Uterus (tissue), 4 donors: ENCODE results near the gene MRPL24. TPM values are rescaled to one million over a fixed set of nuclear protein-coding genes. Genes with fewer than 3 reads are reported as not detected.

Source experiments
- DNase-seq, 2 donors: peaks; one replicate each; pipeline ENCODE4 v3.0.0-alpha.2; 2019 to 2020
- H3K27ac ChIP-seq, 2 donors: fragments of 200-600 bp; sonication (generic); 1 replicate in 1 of 2; 2 replicates in 1 of 2; pipeline ENCODE4 v1.5.1; 2016 to 2018
- H3K27me3 ChIP-seq, 2 donors: fragments of 200-600 bp; sonication (generic); one replicate each; pipeline ENCODE4 v1.5.1; 2018 to 2019; ENCODE audit warnings: control low read depth in 1 of 2
- H3K36me3 ChIP-seq, 2 donors: fragments of 200-600 bp; sonication (generic); one replicate each; pipeline ENCODE4 v1.5.1; 2019; ENCODE audit warnings: control low read depth in 1 of 2
- H3K4me1 ChIP-seq, 2 donors: fragments of 200-600 bp; sonication (generic); one replicate each; pipeline ENCODE4 v1.5.1; 2018 to 2019; ENCODE audit warnings: control low read depth in 1 of 2
- H3K4me3 ChIP-seq, 2 donors: fragments of 200-600 bp; sonication (generic); 1 replicate in 1 of 2; 2 replicates in 1 of 2; pipeline ENCODE4 v1.5.1; 2018 to 2019; ENCODE audit warnings: mild to moderate bottlenecking in 1 of 2
- H3K9me3 ChIP-seq, 2 donors: fragments of 200-600 bp; sonication (generic); one replicate each; pipeline ENCODE4 v1.5.1; 2019; ENCODE audit warnings: control low read depth in 1 of 2
- CTCF ChIP-seq, 4 experiments: fragments of 200-600 bp in 2 of 4; fragments of 450-650 bp in 2 of 4; sonication (generic) in 2 of 4; IDR thresholded peaks; one replicate each; pipeline ENCODE4 v1.5.1; 2016 to 2019; ENCODE audit warnings: antibody characterized with exemption in 4 of 4, mild to moderate bottlenecking in 2 of 4, moderate library complexity in 1 of 4
- POLR2A ChIP-seq, 2 donors: fragments of 450-650 bp; IDR thresholded peaks; one replicate each; pipeline ENCODE4 v1.6.1; 2016; ENCODE audit warnings: antibody characterized with exemption in 2 of 2, mild to moderate bottlenecking in 1 of 2, moderate library complexity in 1 of 2
- intact Hi-C: fragments of 100-400 bp; cut with DNase I; formaldehyde crosslinking; loops from one replicate; pipeline ENCODE4 v1.15.1; 2023; ENCODE audit warnings: low total_unique reads
- total RNA-seq, 4 donors: library from RNA; depleted of rRNA in 3 of 4; stranded (reverse); fragments of >200 nt in 3 of 4; gene quantifications; one replicate each; pipeline versions ENCODE4 v1.1.0 to v1.2.4, GENCODE V29; 2014 to 2023
- donor health status: DM: yes; HTN: yes; CAD: no.

Gene MRPL24
- total RNA-seq, 4 donors from 2014 or later = 8.2 to 58.5 (median 23.8) TPM

GRCh38 chr1:156690675-156691036 lies 50.2 kb downstream of the MRPL24 start:
- DNase-seq = no peak
- TF ChIP-seq CTCF (IDR thresholded peaks at IDR 0.05) (no peak), POLR2A (IDR thresholded peaks at IDR 0.05) (no peak)
- Histone ChIP-seq H3K4me1 (no peaks in the 10 kb centered on the region), H3K9me3 (no peaks in the 10 kb centered on the region), H3K27me3 (no peaks in the 10 kb centered on the region), H3K4me3 (no peak overlapping the region), H3K27ac (no peak overlapping the region), H3K36me3 (no peaks in the 10 kb centered on the region)
- intact Hi-C loops = loop anchor here (2.0 to 10.0 kb wide), 2 partner anchors 34 to 194 kb away; no protein-coding TSS in a partner anchor

- Histone ChIP-seq H3K4me1 (no peaks in the 10 kb centered on the region), H3K27me3 (no peaks in the 10 kb centered on the region), H3K36me3 (no peaks in the 10 kb centered on the region), H3K9me3 (no peaks in the 10 kb centered on the region), H3K27ac (peak overlapping the region in 1 of 2 donors; percentile 70), H3K4me3 (no peak overlapping the region)
- TF ChIP-seq CTCF (IDR thresholded peaks at IDR 0.05) = no peak
- TF ChIP-seq POLR2A (IDR thresholded peaks at IDR 0.05) = no peak
- intact Hi-C loops = loop anchor here (2.0 to 10.0 kb wide), 2 partner anchors 35 to 195 kb away; no protein-coding TSS in a partner anchor
- DNase-seq = no peak
These were observed 50.8 kb downstream of the MRPL24 start for GRCh38 chr1:156689953-156690674.

- peak; percentile 82 to 83 for DNase-seq
- intact Hi-C loops = no loop called here
- H3K9me3 ChIP-seq = no peaks in the 10 kb centered on the region
- H3K36me3 ChIP-seq = no peaks in the 10 kb centered on the region
- peak overlapping the region; percentile 13 to 70 for H3K27ac ChIP-seq
- H3K27me3 ChIP-seq = no peaks in the 10 kb centered on the region
- no peak overlapping the region for H3K4me3 ChIP-seq
- no peak for TF ChIP-seq POLR2A (IDR thresholded peaks at IDR 0.05)
- peak; percentile 92 to 97 (median 94) for TF ChIP-seq CTCF (IDR thresholded peaks at IDR 0.05)
- no peaks in the 10 kb centered on the region for H3K4me1 ChIP-seq
These were observed 51.6 kb downstream of the MRPL24 start for GRCh38 chr1:156689035-156689952.

Other genes starting within 250 kb of the MRPL24 start
- gene MEF2D, start 240.3 kb downstream of the MRPL24 start, total RNA-seq = 100 to 1,000 TPM in 1 of 4 donors, 10 to 100 TPM in 2, 1 to 10 TPM in 1; 8.4 to 101 (median 35.1) TPM
- 10 to 100 TPM in 1 of 4 donors, under 1 TPM in 1, not detected in 2; 0.09 to 13.2 TPM for gene IQGAP3, start 168.5 kb downstream of the MRPL24 start, total RNA-seq
- gene TTC24, start 161.4 kb downstream of the MRPL24 start, total RNA-seq = not detected
- 10 to 100 TPM; 39.5 to 74.4 (median 52.2) TPM for gene NAXE, start 149.3 kb downstream of the MRPL24 start, total RNA-seq
- gene GPATCH4, start 139.6 kb downstream of the MRPL24 start, total RNA-seq = 10 to 100 TPM in 3 of 4 donors, 1 to 10 TPM in 1; 2.3 to 31.6 (median 19.8) TPM
- 1 to 10 TPM in 1 of 4 donors, under 1 TPM in 1, not detected in 2; 0.77 to 3.9 TPM for gene HAPLN2, start 121.7 kb downstream of the MRPL24 start, total RNA-seq
- 1 to 10 TPM in 3 of 4 donors, not detected in 1; 2.3 to 3.0 (median 2.8) TPM for gene BCAN, start 99.0 kb downstream of the MRPL24 start, total RNA-seq
- 10 to 100 TPM in 3 of 4 donors, 1 to 10 TPM in 1; 9.7 to 70.9 (median 34.5) TPM for gene NES, start 63.7 kb downstream of the MRPL24 start, total RNA-seq
- 10 to 100 TPM in 3 of 4 donors, not detected in 1; 11.0 to 71.5 (median 14.3) TPM for gene CRABP2, start 35.5 kb downstream of the MRPL24 start, total RNA-seq
- 10 to 100 TPM in 3 of 4 donors, 1 to 10 TPM in 1; 3.5 to 69.7 (median 29.4) TPM for gene METTL25B, start 12.6 kb downstream of the MRPL24 start, total RNA-seq
- 10 to 100 TPM in 2 of 4 donors, 1 to 10 TPM in 2; 3.6 to 24.8 (median 10.2) TPM for gene ISG20L2, start 12.3 kb downstream of the MRPL24 start, total RNA-seq
- 100 to 1,000 TPM in 2 of 4 donors, 10 to 100 TPM in 2; 41.2 to 150 (median 73.7) TPM for gene HDGF, start 10.6 kb upstream of the MRPL24 start, total RNA-seq
- gene PRCC, start 26.4 kb upstream of the MRPL24 start, total RNA-seq = 10 to 100 TPM; 22.7 to 71.9 (median 29.1) TPM
- 1 to 10 TPM in 1 of 4 donors, not detected in 3; 6.0 TPM for gene SH2D2A, start 75.8 kb upstream of the MRPL24 start, total RNA-seq
- 1 to 10 TPM in 1 of 4 donors, not detected in 3; 1.2 TPM for gene INSRR, start 118.0 kb upstream of the MRPL24 start, total RNA-seq
- 10 to 100 TPM in 1 of 4 donors, 1 to 10 TPM in 1, under 1 TPM in 2; 0.35 to 19.2 (median 3.6) TPM for gene NTRK1, start 119.8 kb upstream of the MRPL24 start, total RNA-seq
- gene PEAR1, start 152.6 kb upstream of the MRPL24 start, total RNA-seq = 10 to 100 TPM in 3 of 4 donors, 1 to 10 TPM in 1; 7.4 to 41.8 (median 17.9) TPM
- 1 to 10 TPM in 1 of 4 donors, under 1 TPM in 2, not detected in 1; 0.48 to 3.8 (median 0.91) TPM for gene LRRC71, start 179.5 kb upstream of the MRPL24 start, total RNA-seq